H1 (cell line): Measurements from ENCODE around the gene SLC44A5. TPM values are rescaled to one million over a fixed set of nuclear protein-coding genes. Genes with fewer than 3 reads are reported as not detected.

Experiments
- CTCF ChIA-PET: fragments of 300-600 bp; sonication (Branson Sonifier 250); formaldehyde crosslinking; loops from one replicate; lab custom pipeline; 2021; ENCODE audit not compliant: partially characterized antibody; lab: Charles Lee
- POLR2A ChIA-PET: fragments of 300-600 bp; sonication (Branson Sonifier 250); formaldehyde crosslinking; loops from one replicate; lab custom pipeline; 2021; ENCODE audit warnings: inconsistent platforms; ENCODE audit not compliant: partially characterized antibody; lab: Charles Lee
- DNase-seq, 2 experiments: peaks; one replicate each; pipeline versions ENCODE4 v3.0.0 to v3.0.0-alpha.2; 2010 to 2022; ENCODE audit warnings: low spot score in 2 of 2, low read depth in 1 of 2, mixed read lengths in 1 of 2
- FAIRE-seq: peaks from 2 replicates; lab custom pipeline; 2011; peaks lifted over from hg19 to GRCh38; lab: Jason Lieb, UNC
- H2AFZ ChIP-seq: 2 replicates; pipeline ENCODE4 v1.8.1; 2012; ENCODE audit warnings: low read length, inconsistent platforms
- H2AK5ac ChIP-seq: 2 replicates; pipeline ENCODE4 v1.6.1; 2013; ENCODE audit warnings: low read depth, low read length
- H2BK120ac ChIP-seq: replicated peaks from 2 replicates; pipeline ENCODE3; 2013; ENCODE audit warnings: low read depth, low read length, inconsistent platforms
- H2BK12ac ChIP-seq: 2 replicates; pipeline ENCODE4 v1.6.1; 2013; ENCODE audit warnings: low read depth, low read length
- H2BK15ac ChIP-seq: 2 replicates; pipeline ENCODE4 v1.6.1; 2013; ENCODE audit warnings: low read length
- H2BK20ac ChIP-seq: 2 replicates; pipeline ENCODE4 v1.6.1; 2013; ENCODE audit warnings: low read length
- H2BK5ac ChIP-seq: 2 replicates; pipeline ENCODE4 v1.6.1; 2013; ENCODE audit warnings: low read depth, low read length
- H3K14ac ChIP-seq: 2 replicates; pipeline ENCODE4 v1.6.1; 2013; ENCODE audit warnings: inconsistent platforms; ENCODE audit not compliant: insufficient read length
- H3K18ac ChIP-seq: 2 replicates; pipeline ENCODE4 v1.6.1; 2013; ENCODE audit warnings: low read length; ENCODE audit errors: extremely low read depth
- H3K23ac ChIP-seq: 2 replicates; pipeline ENCODE4 v1.6.1; 2013; ENCODE audit warnings: inconsistent platforms; ENCODE audit not compliant: insufficient read length
- H3K23me2 ChIP-seq: 2 replicates; pipeline ENCODE4 v1.6.1; 2013; ENCODE audit warnings: low read depth, low read length
- H3K27ac ChIP-seq: 2 replicates; pipeline ENCODE4 v1.6.1; 2011; ENCODE audit warnings: low read depth, low read length, inconsistent platforms
- H3K27me3 ChIP-seq, 4 experiments: replicated peaks in 1 of 4; 1 replicate in 1 of 4; 2 replicates in 3 of 4; pipeline versions ENCODE4 v1.6.1 to v1.8.1; 2011 to 2013; ENCODE audit warnings: low read length in 3 of 4, mild to moderate bottlenecking in 3 of 4, inconsistent platforms in 2 of 4, mixed read lengths in 2 of 4, moderate library complexity in 1 of 4; ENCODE audit not compliant: control insufficient read depth in 3 of 4, insufficient read depth in 3 of 4; ENCODE audit errors: extremely low read depth in 1 of 4
- H3K36me3 ChIP-seq, 4 experiments: 2 replicates each; pipeline versions ENCODE4 v1.6.1 to v1.8.1; 2011 to 2013; ENCODE audit warnings: mild to moderate bottlenecking in 4 of 4, low read length in 3 of 4, moderate library complexity in 2 of 4, control low read depth in 1 of 4, inconsistent platforms in 1 of 4; ENCODE audit not compliant: insufficient read depth in 4 of 4, control insufficient read depth in 2 of 4
- H3K4ac ChIP-seq: replicated peaks from 2 replicates; pipeline ENCODE3; 2013; ENCODE audit warnings: low read length, low read depth, mixed read lengths, inconsistent platforms; ENCODE audit not compliant: insufficient read length
- H3K4me1 ChIP-seq, 4 experiments: replicated peaks in 1 of 4; 1 replicate in 1 of 4; 2 replicates in 3 of 4; pipeline versions ENCODE4 v1.6.1 to v1.8.1; 2011 to 2013; ENCODE audit warnings: low read length in 3 of 4, inconsistent platforms in 2 of 4, mixed read lengths in 1 of 4; ENCODE audit not compliant: insufficient read depth in 4 of 4, control insufficient read depth in 3 of 4
- H3K4me2 ChIP-seq, 2 experiments: 2 replicates each; pipeline versions ENCODE4 v1.6.1 to v1.8.1; 2011 to 2013; ENCODE audit warnings: low read depth in 2 of 2, low read length in 2 of 2, control low read depth in 1 of 2, inconsistent platforms in 1 of 2, mild to moderate bottlenecking in 1 of 2; ENCODE audit not compliant: insufficient read depth in 1 of 2
- H3K4me3 ChIP-seq, 4 experiments: fragments of 200-600, 300-600 bp in 1 of 4; sonication (generic), shearing (Covaris generic), sonication (Bioruptor Twin) in 1 of 4; 2 replicates each; pipeline versions ENCODE4 v1.5.1 to v1.8.1; 2011 to 2016; ENCODE audit warnings: low read length in 4 of 4, low read depth in 3 of 4, control low read depth in 2 of 4, inconsistent platforms in 2 of 4, mild to moderate bottlenecking in 2 of 4, mixed read lengths in 1 of 4, moderate library complexity in 1 of 4; ENCODE audit not compliant: insufficient read depth in 2 of 4; ENCODE audit errors: extremely low read depth in 1 of 4
- H3K56ac ChIP-seq: replicated peaks from 2 replicates; pipeline ENCODE3; 2013; ENCODE audit warnings: low read depth, mild to moderate bottlenecking, mixed read lengths, low read length, inconsistent platforms; ENCODE audit not compliant: insufficient read length
- H3K79me1 ChIP-seq: 2 replicates; pipeline ENCODE4 v1.6.1; 2013; ENCODE audit warnings: low read depth, low read length, control low read depth
- H3K79me2 ChIP-seq, 2 experiments: 2 replicates each; pipeline versions ENCODE4 v1.6.1 to v1.8.1; 2012 to 2013; ENCODE audit warnings: low read length in 2 of 2, mild to moderate bottlenecking in 2 of 2, inconsistent platforms in 1 of 2; ENCODE audit not compliant: insufficient read depth in 2 of 2, control insufficient read depth in 1 of 2
- H3K9ac ChIP-seq, 4 experiments: replicated peaks in 1 of 4; 1 replicate in 1 of 4; 2 replicates in 3 of 4; pipeline versions ENCODE4 v1.6.1 to v1.8.1; 2011 to 2013; ENCODE audit warnings: low read depth in 3 of 4, low read length in 3 of 4, control low read depth in 2 of 4, mild to moderate bottlenecking in 2 of 4, moderate library complexity in 2 of 4, inconsistent platforms in 1 of 4; ENCODE audit errors: extremely low read depth in 1 of 4
- H3K9me3 ChIP-seq, 2 experiments: 2 replicates each; pipeline versions ENCODE4 v1.6.1 to v1.8.1; 2012 to 2013; ENCODE audit warnings: mild to moderate bottlenecking in 2 of 2, moderate library complexity in 2 of 2, control low read depth in 1 of 2, inconsistent platforms in 1 of 2, low read depth in 1 of 2, low read length in 1 of 2, mixed read lengths in 1 of 2; ENCODE audit not compliant: insufficient read depth in 2 of 2
- H4K20me1 ChIP-seq, 2 experiments: replicated peaks in 1 of 2; 2 replicates each; pipeline versions ENCODE3 to v1.8.1; 2011 to 2013; ENCODE audit warnings: inconsistent platforms in 2 of 2, low read length in 2 of 2, mild to moderate bottlenecking in 1 of 2; ENCODE audit not compliant: insufficient read depth in 2 of 2, control insufficient read depth in 1 of 2
- H4K5ac ChIP-seq: 2 replicates; pipeline ENCODE4 v1.6.1; 2013; ENCODE audit warnings: low read length, low read depth, mixed read lengths, inconsistent platforms; ENCODE audit not compliant: insufficient read length
- H4K8ac ChIP-seq: 2 replicates; pipeline ENCODE4 v1.8.0; 2013; ENCODE audit warnings: mild to moderate bottlenecking, moderate library complexity, low read length, inconsistent platforms; ENCODE audit not compliant: insufficient read depth; ENCODE audit errors: extremely low read depth
- H4K91ac ChIP-seq: replicated peaks from 2 replicates; pipeline ENCODE3; 2013; ENCODE audit warnings: low read length, mixed read lengths, inconsistent platforms; ENCODE audit not compliant: insufficient read length
- BRCA1 ChIP-seq: IDR thresholded peaks from 2 replicates; pipeline ENCODE4 v1.6.1; 2012; ENCODE audit warnings: low read depth, low read length, improper control_type of control experiment
- RAD21 ChIP-seq, 2 experiments: IDR thresholded peaks in 1 of 2; conservative IDR thresholded peaks in 1 of 2; 2 replicates each; pipeline ENCODE4 v1.6.1; 2011; ENCODE audit warnings: low read depth in 2 of 2, low read length in 2 of 2, improper control_type of control experiment in 1 of 2, inconsistent platforms in 1 of 2, mild to moderate bottlenecking in 1 of 2, moderate library complexity in 1 of 2
- SIN3A ChIP-seq, 2 experiments: IDR thresholded peaks in 1 of 2; conservative IDR thresholded peaks in 1 of 2; 2 replicates each; pipeline ENCODE4 v1.6.1; 2011 to 2012; ENCODE audit warnings: low read length in 2 of 2, improper control_type of control experiment in 1 of 2, low read depth in 1 of 2, mild to moderate bottlenecking in 1 of 2
- polyA plus RNA-seq, 7 experiments: library from polyadenylated mRNA; depleted of rRNA in 3 of 7; stranded (reverse) in 5 of 7; unstranded in 2 of 7; fragments of >200 nt in 5 of 7; fragments of 200-250 nt in 2 of 7; gene quantifications; 1 replicate in 5 of 7; 2 replicates in 1 of 7; 4 replicates in 1 of 7; pipeline versions ENCODE4 v1.2.1 to v1.2.3, GENCODE V29; 2011 to 2013; ENCODE audit warnings: missing spikeins in 2 of 7, mixed read lengths in 2 of 7
- total RNA-seq: library from RNA; stranded (reverse); fragmentation: NEBNext Ultra II Directional; extraction: Animal tissue kit (Norgen Biotek cat#: 25700); gene quantifications from 2 replicates; pipeline ENCODE4 v1.2.1, GENCODE V29; 2021

Gene SLC44A5
- total and polyA plus RNA-seq, 2 of the 8 experiments (the other 6 are each of a cell fraction or from before 2014, with no cell fraction given): 1.8 to 3.3 TPM

DNA sequence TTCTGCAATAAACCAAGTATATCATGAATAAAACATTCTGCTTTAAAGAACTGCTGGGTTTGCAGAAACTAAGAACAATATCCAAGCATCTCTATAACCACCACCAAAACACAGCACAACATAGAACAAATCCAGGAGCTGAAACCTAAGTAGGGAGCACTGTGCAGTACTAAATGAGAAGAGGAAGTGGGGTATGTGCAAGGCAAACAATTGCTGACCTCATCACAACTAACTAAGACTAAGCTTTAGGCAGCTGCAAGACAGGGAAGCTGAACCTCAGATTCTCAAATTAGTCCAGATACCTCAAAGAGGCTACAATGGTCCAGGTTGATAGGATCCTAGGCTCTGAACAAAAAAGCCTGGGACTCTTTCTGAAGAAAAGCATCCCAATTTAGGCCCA, 172.6 kb downstream of the SLC44A5 start:
- Histone ChIP-seq H4K8ac (no peak overlapping the region), H3K14ac (no peak overlapping the region), H2AK5ac (no peak overlapping the region), H2BK120ac (no peak overlapping the region), H3K79me1 (no peaks in the 10 kb centered on the region), H2BK20ac (no peak overlapping the region), H3K36me3 (no peaks in the 10 kb centered on the region), H3K9ac (no peak overlapping the region), H3K23ac (no peak overlapping the region), H3K4me1 (no peaks in the 10 kb centered on the region), H3K27me3 (no peaks in the 10 kb centered on the region), H2BK5ac (no peak overlapping the region), H4K5ac (no peak overlapping the region), H3K4ac (no peak overlapping the region), H2AFZ (no peak overlapping the region), H3K4me2 (no peak overlapping the region), H3K79me2 (no peaks in the 10 kb centered on the region), H3K27ac (no peak overlapping the region), H2BK15ac (no peak overlapping the region), H3K18ac (no peak overlapping the region), H4K20me1 (no peaks in the 10 kb centered on the region), H4K91ac (no peak overlapping the region), H3K23me2 (no peaks in the 10 kb centered on the region), H2BK12ac (no peak overlapping the region), H3K56ac (no peak overlapping the region), H3K9me3 (no peaks in the 10 kb centered on the region), H3K4me3 (no peak overlapping the region)
- TF ChIP-seq RAD21 (IDR thresholded peaks at IDR 0.05 in 1 of 2, conservative IDR thresholded peaks at IDR 0.05 in 1 of 2; ENCODE audit: low read depth in 2 of 2, low read length in 2 of 2): no peak
- no peak for TF ChIP-seq SIN3A (conservative IDR thresholded peaks at IDR 0.05 in 1 of 2, IDR thresholded peaks at IDR 0.05 in 1 of 2; ENCODE audit: low read depth in 1 of 2, low read length in 2 of 2)
- no peak for TF ChIP-seq BRCA1
- ChIA-PET CTCF (interaction anchor here (0.9 to 1.2 kb wide), 2 partner anchors 181 to 193 kb away, joined by 3 to 4 read pairs; no protein-coding TSS in a partner anchor), POLR2A (no interaction called here)
- FAIRE-seq (no peak), DNase-seq (no peak)
